ENCODE results near the gene PARVB. TPM values are rescaled to one million over a fixed set of nuclear protein-coding genes. Genes with fewer than 3 reads are reported as not detected.
A peak's percentile ranks its signal among the peaks of the same experiment; 100 is the strongest.

Gene PARVB
- total RNA-seq, 1 donor from 2014 or later, result 94.6 TPM

- no peak for DNase-seq (ENCODE audit: low read depth)
- no peak overlapping the region for H3K4me3 ChIP-seq (ENCODE audit: low read depth, low read length)
- H3K27me3 ChIP-seq (ENCODE audit: control insufficient read depth, insufficient read depth, low read length), result no peaks in the 10 kb centered on the region
- no peak for TF ChIP-seq CTCF (IDR thresholded peaks at IDR 0.05; ENCODE audit: insufficient read depth, low read length, poor library complexity, severe bottlenecking)
- no peaks in the 10 kb centered on the region for H3K36me3 ChIP-seq (ENCODE audit: control insufficient read depth, insufficient read depth, low read length)
Measured at GRCh38 chr22:44084044-44084772, 60.1 kb downstream of the PARVB start.

- no peak overlapping the region for H3K4me3 ChIP-seq (ENCODE audit: low read depth, low read length)
- no peaks in the 10 kb centered on the region for H3K36me3 ChIP-seq (ENCODE audit: control insufficient read depth, insufficient read depth, low read length)
- DNase-seq (ENCODE audit: low read depth), result peak; percentile 56
- peak; percentile 51 for TF ChIP-seq CTCF (IDR thresholded peaks at IDR 0.05; ENCODE audit: insufficient read depth, low read length, poor library complexity, severe bottlenecking)
- no peaks in the 10 kb centered on the region for H3K27me3 ChIP-seq (ENCODE audit: control insufficient read depth, insufficient read depth, low read length)
Measured at GRCh38 chr22:44085743-44086270, 61.7 kb downstream of the PARVB start.

- H3K27me3 ChIP-seq (ENCODE audit: control insufficient read depth, insufficient read depth, low read length), result no peaks in the 10 kb centered on the region
- H3K4me3 ChIP-seq (ENCODE audit: low read depth, low read length), result no peak overlapping the region
- TF ChIP-seq CTCF (IDR thresholded peaks at IDR 0.05; ENCODE audit: insufficient read depth, low read length, poor library complexity, severe bottlenecking), result no peak
- no peaks in the 10 kb centered on the region for H3K36me3 ChIP-seq (ENCODE audit: control insufficient read depth, insufficient read depth, low read length)
- DNase-seq (ENCODE audit: low read depth), result no peak
Measured at GRCh38 chr22:44086271-44087088, 62.4 kb downstream of the PARVB start.

GRCh38 chr22:44087089-44087430 is 63.0 kb downstream of the PARVB start:
- TF ChIP-seq CTCF (IDR thresholded peaks at IDR 0.05; ENCODE audit: insufficient read depth, low read length, poor library complexity, severe bottlenecking), result no peak
- no peak for DNase-seq (ENCODE audit: low read depth)

GRCh38 chr22:44088976-44089570 is 65.0 kb downstream of the PARVB start:
- H3K4me3 ChIP-seq (ENCODE audit: low read depth, low read length), result no peak overlapping the region
- no peak for TF ChIP-seq CTCF (IDR thresholded peaks at IDR 0.05; ENCODE audit: insufficient read depth, low read length, poor library complexity, severe bottlenecking)
- H3K36me3 ChIP-seq (ENCODE audit: control insufficient read depth, insufficient read depth, low read length), result no peaks in the 10 kb centered on the region
- H3K27me3 ChIP-seq (ENCODE audit: control insufficient read depth, insufficient read depth, low read length), result no peaks in the 10 kb centered on the region
- DNase-seq (ENCODE audit: low read depth), result peak; percentile 25

More at GRCh38 chr22:44087089-44087430, 63.0 kb downstream of the PARVB start:
- no peaks in the 10 kb centered on the region for H3K36me3 ChIP-seq (ENCODE audit: control insufficient read depth, insufficient read depth, low read length)
- H3K27me3 ChIP-seq (ENCODE audit: control insufficient read depth, insufficient read depth, low read length), result no peaks in the 10 kb centered on the region
- no peak overlapping the region for H3K4me3 ChIP-seq (ENCODE audit: low read depth, low read length)
